K562 (cell line): ENCODE measurements around the gene NECTIN1. TPM values are rescaled to one million over a fixed set of nuclear protein-coding genes. Genes with fewer than 3 reads are reported as not detected.

ENCODE experiments used
- ATAC-seq: fragments of 200-7000 bp; cut with Tn5 transposase; 3 replicates; pipeline ENCODE4 v1.9.1; 2020; ENCODE audit warnings: moderate library complexity
- BruUV-seq: library from RNA; stranded (reverse); fragments of 400-500 nt; replicated peaks from 2 replicates; lab custom pipeline; 2021; lab: Mats Ljungman, UMichigan
- CTCF ChIA-PET: fragments of 300-600 bp; formaldehyde crosslinking; extraction: SDS; loops from one replicate; lab custom pipeline; 2021; ENCODE audit warnings: low intra/inter-chr PET ratio; lab: Yijun Ruan, JAX
- POLR2A ChIA-PET: fragments of 300-600, 350-650 bp; sonication (Branson Sonifier 250); formaldehyde crosslinking; extraction: SDS; loops from one replicate; lab custom pipeline; 2021; ENCODE audit warnings: antibody characterized with exemption, inconsistent platforms; lab: Yijun Ruan, JAX
- DNase-seq, 4 experiments: peaks; one replicate each; pipeline versions ENCODE4 v3.0.0 to v3.0.0-alpha.2; 2011 to 2018; ENCODE audit warnings: low spot score in 3 of 4, mixed read lengths in 3 of 4; ENCODE audit errors: extremely low read depth in 1 of 4
- FAIRE-seq: peaks from 2 replicates; lab custom pipeline; 2011; peaks lifted over from hg19 to GRCh38; lab: Jason Lieb, UNC
- H2AFZ ChIP-seq: 2 replicates; pipeline ENCODE4 v1.6.0; 2011; ENCODE audit warnings: low read depth, low read length, control low read depth, inconsistent platforms
- H3K27ac ChIP-seq: fragments of 200-600 bp; 3 replicates; pipeline ENCODE4 v1.8.0; 2011; ENCODE audit warnings: low read depth, mild to moderate bottlenecking, control low read depth, inconsistent platforms, low read length, moderate library complexity, mixed read lengths; ENCODE audit errors: extremely low read depth
- H3K27me3 ChIP-seq, 2 experiments: fragments of 300-600 bp in 1 of 2; 2 replicates in 1 of 2; 3 replicates in 1 of 2; pipeline versions ENCODE4 v1.6.0 to v1.8.0; 2011; ENCODE audit warnings: inconsistent platforms in 2 of 2, low read length in 2 of 2, mild to moderate bottlenecking in 1 of 2, mixed read lengths in 1 of 2, moderate library complexity in 1 of 2; ENCODE audit not compliant: control insufficient read depth in 2 of 2, insufficient read depth in 2 of 2
- H3K36me3 ChIP-seq: fragments of 300-600 bp; 3 replicates; pipeline ENCODE4 v1.8.0; 2011; ENCODE audit warnings: mild to moderate bottlenecking, low read length, inconsistent platforms; ENCODE audit not compliant: control insufficient read depth, insufficient read depth
- H3K4me1 ChIP-seq, 2 experiments: fragments of 200-600 bp in 1 of 2; replicated peaks in 1 of 2; 2 replicates in 1 of 2; 3 replicates in 1 of 2; pipeline versions ENCODE4 v1.5.1 to v1.8.0; 2011; ENCODE audit warnings: inconsistent platforms in 2 of 2, low read length in 2 of 2, mild to moderate bottlenecking in 1 of 2, mixed read lengths in 1 of 2, moderate library complexity in 1 of 2; ENCODE audit not compliant: control insufficient read depth in 2 of 2, insufficient read depth in 2 of 2
- H3K4me2 ChIP-seq: 2 replicates; pipeline ENCODE4 v1.6.1; 2011; ENCODE audit warnings: low read length, control low read depth, inconsistent platforms, mixed read lengths; ENCODE audit not compliant: insufficient read depth
- H3K4me3 ChIP-seq: fragments of 200-600 bp; sonication (generic), shearing (Covaris generic); 2 replicates; pipeline ENCODE4 v1.5.1; 2016; ENCODE audit warnings: control low read depth, inconsistent platforms
- H3K79me2 ChIP-seq: fragments of 200-600 bp; 3 replicates; pipeline ENCODE4 v1.8.0; 2011; ENCODE audit warnings: low read length, inconsistent platforms; ENCODE audit not compliant: control insufficient read depth, insufficient read depth
- H3K9ac ChIP-seq, 2 experiments: 2 replicates each; pipeline versions ENCODE4 v1.6.0 to v1.6.1; 2011; ENCODE audit warnings: low read depth in 2 of 2, low read length in 2 of 2, control low read depth in 1 of 2, inconsistent platforms in 1 of 2, mild to moderate bottlenecking in 1 of 2, mixed read lengths in 1 of 2; ENCODE audit not compliant: insufficient read depth in 1 of 2
- H3K9me1 ChIP-seq: one replicate; pipeline ENCODE4 v1.6.0; 2011; ENCODE audit warnings: inconsistent platforms, mild to moderate bottlenecking, low read length, moderate library complexity; ENCODE audit not compliant: control insufficient read depth, insufficient read depth
- H3K9me3 ChIP-seq: replicated peaks from 2 replicates; pipeline ENCODE4 v1.5.1; 2011; ENCODE audit warnings: low read depth, low read length, inconsistent platforms; ENCODE audit not compliant: control insufficient read depth, insufficient read depth
- H4K20me1 ChIP-seq: replicated peaks from 2 replicates; pipeline ENCODE4 v1.6.1; 2011; ENCODE audit warnings: low read length, inconsistent platforms, mixed read lengths; ENCODE audit not compliant: control insufficient read depth, insufficient read depth
- CBX1 ChIP-seq: sonication (generic); IDR thresholded peaks from 2 replicates; pipeline ENCODE4 v1.6.1; 2016; ENCODE audit warnings: antibody characterized with exemption, low read depth, mild to moderate bottlenecking
- E2F3 ChIP-seq: fragments of 250-450 bp; sonication (Bioruptor Pico); IDR thresholded peaks from 2 replicates; pipeline ENCODE4 v1.4.0; 2020; ENCODE audit warnings: mild to moderate bottlenecking
- HDAC6 ChIP-seq: IDR thresholded peaks from 2 replicates; pipeline ENCODE4 v1.6.1; 2012; ENCODE audit warnings: low read depth, mild to moderate bottlenecking, control low read depth, inconsistent platforms, low read length, moderate library complexity
- MCM5 ChIP-seq: fragments of 450-650 bp; IDR thresholded peaks from 2 replicates; pipeline ENCODE4 v1.6.1; 2016; ENCODE audit warnings: low read depth
- POLR2AphosphoS5 ChIP-seq: IDR thresholded peaks from 2 replicates; pipeline ENCODE4 v1.6.1; 2011; ENCODE audit warnings: mild to moderate bottlenecking, low read depth, low read length, moderate library complexity; ENCODE audit not compliant: control insufficient read depth, insufficient read depth
- SRSF3 ChIP-seq: fragments of 200-400 bp; formaldehyde crosslinking; IDR thresholded peaks from 2 replicates; pipeline ENCODE4 v1.6.1; 2016; ENCODE audit warnings: mild to moderate bottlenecking, low read length, moderate library complexity; ENCODE audit not compliant: insufficient read depth
- ZBTB11 ChIP-seq, 3 experiments: fragments of 200-800 bp in 1 of 3; fragments of 250-450 bp in 1 of 3; fragments of 450-650 bp in 1 of 3; sonication (Bioruptor Pico) in 1 of 3; sonication (Bioruptor generic) in 1 of 3; formaldehyde crosslinking in 1 of 3; IDR thresholded peaks; 2 replicates each; pipeline versions ENCODE4 v1.6.1 to v1.8.0; 2016 to 2022; ENCODE audit warnings: mild to moderate bottlenecking in 2 of 3, missing genetic modification characterization in 2 of 3, missing compliant biosample characterization in 1 of 3, moderate library complexity in 1 of 3
- ZNF444 ChIP-seq: fragments of 250-450 bp; sonication (Bioruptor Pico); IDR thresholded peaks from 2 replicates; pipeline ENCODE4 v1.4.0; 2020; ENCODE audit warnings: mild to moderate bottlenecking, moderate library complexity
- WGBS: fragments of 100-300 bp; shearing (Covaris generic); methylation state at CpG from one replicate; pipeline ENCODE4 v1.1.6; 2016; ENCODE audit warnings: low coverage, mixed read lengths; ENCODE audit not compliant: insufficient coverage; ENCODE audit errors: missing lambda C conversion rate; 5-methylcytosine and 5-hydroxymethylcytosine counted together
- in situ Hi-C: fragments of 300-500 bp; cut with MboI; formaldehyde crosslinking; loops from 4 replicates; pipeline ENCODE4 v1.15.0; 2018; ENCODE audit warnings: inconsistent platforms, mixed read lengths
- intact Hi-C: fragments of 100-400 bp; cut with micrococcal nuclease; formaldehyde crosslinking; loops from 2 replicates; pipeline ENCODE4 v1.14.2; 2022
- polyA plus RNA-seq, 8 experiments: library from polyadenylated mRNA; depleted of rRNA in 4 of 8; stranded (reverse) in 5 of 8; unstranded in 3 of 8; fragments of >200 nt; fragmentation: Nextera tagmentation in 2 of 8; fragmentation: Illumina TruSeq in 1 of 8; extraction: Ambion mirVana in 2 of 8; extraction: Trizol in 1 of 8; gene quantifications; 2 replicates each; pipeline versions ENCODE4 v1.2.1 to v1.2.3, GENCODE V29; 2011 to 2014; ENCODE audit warnings: inconsistent platforms in 1 of 8, missing spikeins in 1 of 8
- total RNA-seq, 7 experiments: library from RNA; depleted of rRNA in 6 of 7; stranded (reverse); fragments of >200 nt in 6 of 7; fragmentation: Illumina TruSeq in 2 of 7; extraction: Trizol in 2 of 7; gene quantifications; 2 replicates each; pipeline versions ENCODE4 v1.2.1 to v1.2.3, GENCODE V29; 2011 to 2021; ENCODE audit warnings: low replicate concordance in 1 of 7

Gene NECTIN1
- total and polyA plus RNA-seq, 9 of the 15 experiments (the other 6 are each of a cell fraction or from before 2014, with no cell fraction given), result 0.09 to 0.53 (median 0.23) TPM; not detected in 2

DNA sequence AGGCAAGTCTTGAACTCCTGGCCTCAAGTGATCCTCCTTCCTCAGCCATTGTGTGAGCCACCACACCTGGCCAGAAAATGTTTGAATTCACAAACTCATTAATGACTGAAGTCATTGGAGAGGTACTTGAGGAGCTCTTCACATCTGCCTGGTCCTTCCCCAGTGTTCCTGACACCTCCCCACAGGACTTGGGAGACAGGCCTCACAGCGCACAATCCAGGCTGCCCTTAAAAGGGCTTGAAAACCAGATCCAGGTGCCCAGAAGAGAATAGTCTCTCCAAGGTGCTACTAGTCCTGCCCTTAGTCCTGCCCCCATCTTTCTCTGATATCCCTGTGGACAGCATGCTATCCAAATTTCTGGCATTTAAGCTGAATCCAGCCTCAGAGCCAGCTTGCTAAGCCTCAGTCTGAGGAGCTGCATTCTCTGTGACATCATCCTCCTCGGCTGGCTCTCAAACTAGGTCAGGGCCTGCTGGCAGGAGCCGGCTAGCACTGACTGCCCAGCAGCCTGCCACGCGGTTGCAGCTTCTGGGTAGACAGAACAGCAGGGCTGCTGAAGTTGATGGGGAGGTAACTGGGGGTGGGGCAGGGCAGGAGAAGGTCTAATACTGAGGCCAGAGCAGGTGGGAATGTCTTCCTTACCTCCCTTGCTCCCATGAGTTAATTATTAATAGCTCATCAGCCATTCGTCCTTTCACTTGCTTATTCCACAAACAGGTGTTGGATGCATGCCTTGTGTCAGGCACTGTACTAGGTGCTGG lies 35.3 kb upstream of the NECTIN1 start:
- no peaks in the 10 kb centered on the region for H3K9me1 ChIP-seq
- intact Hi-C loops (no loop called here), in situ Hi-C loops (no loop called here)
- no peaks in the 10 kb centered on the region for H3K36me3 ChIP-seq
- POLR2A ChIA-PET, result no interaction called here
- CTCF ChIA-PET, result no interaction called here
- 2% methylated on average over 6 of the region's 6 CpGs for WGBS
- DNase-seq (no peak), ATAC-seq (no peak), FAIRE-seq (no peak)
- no TSS peak for BruUV-seq
- no peak overlapping the region for H3K9ac ChIP-seq
- peaks cover 0 to 6% of the 10 kb centered on the region in 2 experiments; a peak in 2 of 5 replicates for H3K4me1 ChIP-seq
- H3K27me3 ChIP-seq, result peaks cover 0 to 15% of the 10 kb centered on the region in 2 experiments; a peak in 3 of 5 replicates
- no peak overlapping the region for H3K4me2 ChIP-seq
- no peak overlapping the region for H2AFZ ChIP-seq
- TF ChIP-seq ZBTB11 (CRISPR knock-in tag; IDR thresholded peaks at IDR 0.05), result no peak
- TF ChIP-seq POLR2AphosphoS5, result no peak
- no peak for TF ChIP-seq MCM5
- no peak for TF ChIP-seq CBX1
- no peak for TF ChIP-seq SRSF3
- no peak for TF ChIP-seq E2F3
- TF ChIP-seq HDAC6, result no peak
- TF ChIP-seq ZNF444 (CRISPR knock-in tag), result no peak
- no peaks in the 10 kb centered on the region for H3K79me2 ChIP-seq
- H4K20me1 ChIP-seq, result no peaks in the 10 kb centered on the region
- H3K9me3 ChIP-seq, result no peaks in the 10 kb centered on the region
- no peak overlapping the region for H3K4me3 ChIP-seq
- no peak overlapping the region for H3K27ac ChIP-seq
